ENCODE results near the gene AARS2.

DNA sequence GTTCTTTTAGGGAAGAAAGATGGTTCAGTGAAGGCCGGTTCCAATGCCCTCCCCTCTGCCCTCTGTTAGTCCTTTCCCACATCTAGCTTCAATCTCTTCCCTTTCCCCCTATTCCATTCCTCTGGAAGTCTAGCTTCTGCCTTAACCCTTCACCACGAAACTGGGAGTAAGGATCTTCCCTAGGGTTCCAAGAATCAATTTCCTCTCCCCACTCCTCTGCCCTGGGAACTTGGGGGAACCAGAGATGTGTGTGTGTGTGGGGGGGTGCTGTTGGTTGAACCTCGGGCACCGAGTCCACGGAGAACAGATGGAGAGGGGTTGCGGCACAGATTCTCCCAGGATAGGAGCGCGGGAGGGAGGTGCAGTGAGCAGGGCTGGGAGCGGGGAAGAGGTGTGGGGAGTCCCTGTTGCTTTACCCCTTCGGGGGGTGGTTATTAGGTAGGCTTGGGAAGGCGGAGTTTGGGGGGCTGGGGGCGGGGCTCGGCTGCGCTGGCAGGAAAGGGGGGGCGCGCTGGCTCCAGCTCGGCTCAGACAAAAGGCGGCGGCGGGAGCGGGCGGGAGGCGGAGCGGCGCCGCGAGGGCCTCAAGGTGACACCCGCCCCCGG lies 43.1 kb downstream of the AARS2 start, which contains the start of gene TMEM151B:
- TF ChIP-seq, protein P1, sequence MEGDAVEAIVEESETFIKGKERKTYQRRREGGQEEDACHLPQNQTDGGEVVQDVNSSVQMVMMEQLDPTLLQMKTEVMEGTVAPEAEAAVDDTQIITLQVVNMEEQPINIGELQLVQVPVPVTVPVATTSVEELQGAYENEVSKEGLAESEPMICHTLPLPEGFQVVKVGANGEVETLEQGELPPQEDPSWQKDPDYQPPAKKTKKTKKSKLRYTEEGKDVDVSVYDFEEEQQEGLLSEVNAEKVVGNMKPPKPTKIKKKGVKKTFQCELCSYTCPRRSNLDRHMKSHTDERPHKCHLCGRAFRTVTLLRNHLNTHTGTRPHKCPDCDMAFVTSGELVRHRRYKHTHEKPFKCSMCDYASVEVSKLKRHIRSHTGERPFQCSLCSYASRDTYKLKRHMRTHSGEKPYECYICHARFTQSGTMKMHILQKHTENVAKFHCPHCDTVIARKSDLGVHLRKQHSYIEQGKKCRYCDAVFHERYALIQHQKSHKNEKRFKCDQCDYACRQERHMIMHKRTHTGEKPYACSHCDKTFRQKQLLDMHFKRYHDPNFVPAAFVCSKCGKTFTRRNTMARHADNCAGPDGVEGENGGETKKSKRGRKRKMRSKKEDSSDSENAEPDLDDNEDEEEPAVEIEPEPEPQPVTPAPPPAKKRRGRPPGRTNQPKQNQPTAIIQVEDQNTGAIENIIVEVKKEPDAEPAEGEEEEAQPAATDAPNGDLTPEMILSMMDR (IDR thresholded peaks at IDR 0.05): no peak
- TF ChIP-seq SMAD4 (CRISPR knock-in tag; IDR thresholded peaks at IDR 0.05) (no peak), SP1 (CRISPR knock-in tag; conservative IDR thresholded peaks at IDR 0.05) (no peak), KAT7 (CRISPR knock-in tag; IDR thresholded peaks at IDR 0.05; ENCODE audit: borderline replicate concordance) (no peak)
- TF ChIP-seq, protein P2, sequence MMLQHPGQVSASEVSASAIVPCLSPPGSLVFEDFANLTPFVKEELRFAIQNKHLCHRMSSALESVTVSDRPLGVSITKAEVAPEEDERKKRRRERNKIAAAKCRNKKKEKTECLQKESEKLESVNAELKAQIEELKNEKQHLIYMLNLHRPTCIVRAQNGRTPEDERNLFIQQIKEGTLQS (CRISPR knock-in tag; conservative IDR thresholded peaks at IDR 0.05): no peak
- TF ChIP-seq, protein P3, sequence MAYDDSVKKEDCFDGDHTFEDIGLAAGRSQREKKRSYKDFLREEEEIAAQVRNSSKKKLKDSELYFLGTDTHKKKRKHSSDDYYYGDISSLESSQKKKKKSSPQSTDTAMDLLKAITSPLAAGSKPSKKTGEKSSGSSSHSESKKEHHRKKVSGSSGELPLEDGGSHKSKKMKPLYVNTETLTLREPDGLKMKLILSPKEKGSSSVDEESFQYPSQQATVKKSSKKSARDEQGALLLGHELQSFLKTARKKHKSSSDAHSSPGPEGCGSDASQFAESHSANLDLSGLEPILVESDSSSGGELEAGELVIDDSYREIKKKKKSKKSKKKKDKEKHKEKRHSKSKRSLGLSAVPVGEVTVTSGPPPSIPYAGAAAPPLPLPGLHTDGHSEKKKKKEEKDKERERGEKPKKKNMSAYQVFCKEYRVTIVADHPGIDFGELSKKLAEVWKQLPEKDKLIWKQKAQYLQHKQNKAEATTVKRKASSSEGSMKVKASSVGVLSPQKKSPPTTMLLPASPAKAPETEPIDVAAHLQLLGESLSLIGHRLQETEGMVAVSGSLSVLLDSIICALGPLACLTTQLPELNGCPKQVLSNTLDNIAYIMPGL (CRISPR knock-in tag; IDR thresholded peaks at IDR 0.05): no peak
